CD4-positive, CD25-positive, alpha-beta regulatory T cell (primary cell): ENCODE measurements around the gene RBM22. TPM values are rescaled to one million over a fixed set of nuclear protein-coding genes. Genes with fewer than 3 reads are reported as not detected.

Experiments used
- ATAC-seq, 2 donors: fragments of 150-1000 bp; cut with Tn5 transposase; one replicate each; pipeline ENCODE4 v1.10.0; 2021; ENCODE audit warnings: low read depth in 2 of 2, moderate number of reproducible peaks in 2 of 2, moderate library complexity in 1 of 2
- DNase-seq, 3 donors: peaks; one replicate each; pipeline versions ENCODE4 v3.0.0 to v3.0.0-alpha.2; 2012 to 2022; ENCODE audit warnings: mixed read lengths in 1 of 3
- H3K27ac ChIP-seq: one replicate; pipeline ENCODE4 v1.7.0; 2013; ENCODE audit warnings: mild to moderate bottlenecking, low read length; ENCODE audit not compliant: insufficient read depth, poor library complexity, severe bottlenecking
- H3K27me3 ChIP-seq: one replicate; pipeline ENCODE4 v1.7.0; 2013; ENCODE audit warnings: low read length; ENCODE audit not compliant: control insufficient read depth, insufficient read depth
- H3K36me3 ChIP-seq: one replicate; pipeline ENCODE4 v1.7.0; 2013; ENCODE audit warnings: mild to moderate bottlenecking, low read length, moderate library complexity; ENCODE audit not compliant: control insufficient read depth, insufficient read depth
- H3K4me1 ChIP-seq: 2 replicates; pipeline ENCODE4 v1.7.0; 2013; ENCODE audit warnings: mild to moderate bottlenecking, low read length; ENCODE audit not compliant: insufficient read depth, control insufficient read depth, poor library complexity, severe bottlenecking
- H3K4me3 ChIP-seq: one replicate; pipeline ENCODE4 v1.7.0; 2013; ENCODE audit warnings: low read depth, mild to moderate bottlenecking, low read length, moderate library complexity
- H3K9me3 ChIP-seq, 2 experiments: 1 replicate in 1 of 2; 2 replicates in 1 of 2; pipeline ENCODE4 v1.7.0; 2013; ENCODE audit warnings: low read length in 2 of 2, mild to moderate bottlenecking in 1 of 2, moderate library complexity in 1 of 2; ENCODE audit not compliant: control insufficient read depth in 2 of 2
- H3K27ac Mint-ChIP-seq, 3 donors: one replicate each; pipeline ENCODE4 v1.8.0; 2020 to 2022; ENCODE audit warnings: mild to moderate bottlenecking in 3 of 3, mixed read lengths in 3 of 3, moderate library complexity in 2 of 3
- H3K27me3 Mint-ChIP-seq: one replicate; pipeline ENCODE4 v1.8.0; 2022; ENCODE audit warnings: mild to moderate bottlenecking, mixed read lengths
- H3K36me3 Mint-ChIP-seq: one replicate; pipeline ENCODE4 v1.8.0; 2020; ENCODE audit warnings: mixed read lengths
- H3K4me1 Mint-ChIP-seq, 4 donors: one replicate each; pipeline ENCODE4 v1.8.0; 2020 to 2022; ENCODE audit warnings: mixed read lengths in 4 of 4, mild to moderate bottlenecking in 1 of 4
- H3K4me3 Mint-ChIP-seq, 4 donors: one replicate each; pipeline ENCODE4 v1.8.0; 2020 to 2022; ENCODE audit warnings: mild to moderate bottlenecking in 4 of 4, mixed read lengths in 4 of 4, moderate library complexity in 3 of 4
- H3K9me3 Mint-ChIP-seq, 7 donors: one replicate each; pipeline ENCODE4 v1.8.0; 2020 to 2022; ENCODE audit warnings: mixed read lengths in 7 of 7, mild to moderate bottlenecking in 3 of 7, moderate library complexity in 2 of 7
- polyA plus RNA-seq, 4 donors: library from polyadenylated mRNA; unstranded; fragments of 300-500 nt; fragmentation: Illumina TruSeq; gene quantifications; one replicate each; pipeline ENCODE4 v1.2.3, GENCODE V29; 2021
- total RNA-seq: library from RNA; stranded (reverse); gene quantifications from one replicate; pipeline ENCODE4 v1.2.3, GENCODE V29; 2022

Gene RBM22
- total and polyA plus RNA-seq, 5 donors from 2014 or later, result 67.9 to 109 (median 70.5) TPM

- H3K27ac Mint-ChIP-seq, result no peak overlapping the region
- ATAC-seq, result no peak
Observed at GRCh38 chr5:150655221-150655620, 45.6 kb downstream of the RBM22 start.

GRCh38 chr5:150653762-150654556, 46.9 kb downstream of the RBM22 start:
- Histone ChIP-seq H3K36me3 (no peaks in the 10 kb centered on the region), H3K27ac (no peak overlapping the region), H3K4me1 (peaks cover 7% of the 10 kb centered on the region), H3K9me3 (no peaks in the 10 kb centered on the region), H3K4me3 (no peak overlapping the region), H3K27me3 (no peaks in the 10 kb centered on the region)
- H3K36me3 Mint-ChIP-seq, result no peaks in the 10 kb centered on the region
- peaks cover 0 to 2% (median 0%) of the 10 kb centered on the region in 7 donors for H3K9me3 Mint-ChIP-seq
- peaks cover 4 to 9% (median 7%) of the 10 kb centered on the region in 4 donors for H3K4me1 Mint-ChIP-seq
- H3K27ac Mint-ChIP-seq, result peak overlapping the region in 1 of 3 donors; percentile 39
- peak in 1 of 3 donors; percentile 33 for DNase-seq
- no peak for ATAC-seq
- peak overlapping the region in 2 of 4 donors; percentile 10 to 76 for H3K4me3 Mint-ChIP-seq
- peaks cover 30% of the 10 kb centered on the region for H3K27me3 Mint-ChIP-seq

More at GRCh38 chr5:150655221-150655620, 45.6 kb downstream of the RBM22 start:
- Mint-ChIP-seq H3K4me3 (peak overlapping the region in 2 of 4 donors; percentile 27 to 82), H3K27me3 (peaks cover 26% of the 10 kb centered on the region), H3K36me3 (no peaks in the 10 kb centered on the region), H3K9me3 (peaks cover 0 to 2% (median 0%) of the 10 kb centered on the region in 7 donors), H3K4me1 (peaks cover 4 to 9% (median 7%) of the 10 kb centered on the region in 4 donors)
- H3K4me1 ChIP-seq, result peaks cover 7% of the 10 kb centered on the region
- no peaks in the 10 kb centered on the region for H3K9me3 ChIP-seq
- no peak for DNase-seq
- H3K36me3 ChIP-seq, result no peaks in the 10 kb centered on the region
- no peak overlapping the region for H3K4me3 ChIP-seq
- H3K27me3 ChIP-seq, result no peaks in the 10 kb centered on the region
- no peak overlapping the region for H3K27ac ChIP-seq

- H3K27me3 ChIP-seq, result no peaks in the 10 kb centered on the region
- no peaks in the 10 kb centered on the region for H3K9me3 ChIP-seq
- H3K27ac ChIP-seq, result no peak overlapping the region
- H3K4me1 ChIP-seq, result peaks cover 7% of the 10 kb centered on the region
- Mint-ChIP-seq H3K27me3 (peaks cover 30% of the 10 kb centered on the region), H3K27ac (no peak overlapping the region), H3K9me3 (peaks cover 0 to 2% (median 0%) of the 10 kb centered on the region in 7 donors), H3K4me3 (no peak overlapping the region), H3K36me3 (no peaks in the 10 kb centered on the region), H3K4me1 (peaks cover 4 to 9% (median 7%) of the 10 kb centered on the region in 4 donors)
- no peak for ATAC-seq
- no peaks in the 10 kb centered on the region for H3K36me3 ChIP-seq
- no peak overlapping the region for H3K4me3 ChIP-seq
- no peak for DNase-seq
Observed at GRCh38 chr5:150653145-150653761, 47.6 kb downstream of the RBM22 start.

GRCh38 chr5:150651924-150652671, 48.8 kb downstream of the RBM22 start:
- Mint-ChIP-seq H3K4me3 (peak overlapping the region in 1 of 4 donors; percentile 4), H3K4me1 (peaks cover 0 to 6% (median 4%) of the 10 kb centered on the region in 4 donors), H3K27ac (no peak overlapping the region), H3K9me3 (peaks cover 0 to 2% (median 0%) of the 10 kb centered on the region in 7 donors), H3K27me3 (peaks cover 25% of the 10 kb centered on the region), H3K36me3 (no peaks in the 10 kb centered on the region)
- Histone ChIP-seq H3K36me3 (no peaks in the 10 kb centered on the region), H3K4me1 (peaks cover 7% of the 10 kb centered on the region), H3K9me3 (no peaks in the 10 kb centered on the region), H3K27me3 (no peaks in the 10 kb centered on the region), H3K4me3 (no peak overlapping the region), H3K27ac (no peak overlapping the region)
- DNase-seq (no peak), ATAC-seq (no peak)

GRCh38 chr5:150651382-150651781, 49.5 kb downstream of the RBM22 start:
- no peak overlapping the region for H3K27ac Mint-ChIP-seq

GRCh38 chr5:150650021-150651006, 50.5 kb downstream of the RBM22 start:
- no peaks in the 10 kb centered on the region for H3K36me3 Mint-ChIP-seq
- ATAC-seq (no peak), DNase-seq (no peak)
- Histone ChIP-seq H3K9me3 (no peaks in the 10 kb centered on the region), H3K4me1 (no peaks in the 10 kb centered on the region), H3K27me3 (no peaks in the 10 kb centered on the region), H3K36me3 (no peaks in the 10 kb centered on the region), H3K4me3 (no peak overlapping the region), H3K27ac (no peak overlapping the region)
- peaks cover 0 to 3% (median 0%) of the 10 kb centered on the region in 4 donors for H3K4me1 Mint-ChIP-seq
- no peak overlapping the region for H3K27ac Mint-ChIP-seq
- H3K4me3 Mint-ChIP-seq, result no peak overlapping the region
- peaks cover 26% of the 10 kb centered on the region for H3K27me3 Mint-ChIP-seq
- peaks cover 0 to 2% (median 0%) of the 10 kb centered on the region in 7 donors for H3K9me3 Mint-ChIP-seq

More at GRCh38 chr5:150651382-150651781, 49.5 kb downstream of the RBM22 start:
- Histone ChIP-seq H3K4me1 (peaks cover 5% of the 10 kb centered on the region), H3K9me3 (no peaks in the 10 kb centered on the region), H3K36me3 (no peaks in the 10 kb centered on the region), H3K27me3 (no peaks in the 10 kb centered on the region), H3K4me3 (no peak overlapping the region), H3K27ac (no peak overlapping the region)
- no peak for DNase-seq
- peaks cover 0 to 2% (median 0%) of the 10 kb centered on the region in 7 donors for H3K9me3 Mint-ChIP-seq
- no peaks in the 10 kb centered on the region for H3K36me3 Mint-ChIP-seq
- peak overlapping the region in 1 of 4 donors; percentile 4 for H3K4me3 Mint-ChIP-seq
- peaks cover 0 to 6% (median 3%) of the 10 kb centered on the region in 4 donors for H3K4me1 Mint-ChIP-seq
- H3K27me3 Mint-ChIP-seq, result peaks cover 25% of the 10 kb centered on the region
- no peak for ATAC-seq
